Measurements from ENCODE around the gene DVL3.

DVL3 gene

GRCh38 chr3:184175506-184175905 lies 20.3 kb downstream of the DVL3 start:
- Histone ChIP-seq H3K9ac (ENCODE audit: low read length) (peak overlapping the region; percentile 96), H2AFZ (ENCODE audit: low read depth, low read length, severe bottlenecking) (no peak overlapping the region), H3K79me2 (ENCODE audit: insufficient read depth, low read length) (peaks cover 24% of the 10 kb centered on the region), H3K4me2 (ENCODE audit: low read depth, low read length, poor library complexity, severe bottlenecking) (peak overlapping the region; percentile 80), H3K27me3 (ENCODE audit: low read length) (no peaks in the 10 kb centered on the region), H3K9me2 (replicated peaks; ENCODE audit: insufficient read depth, low read length) (no peaks in the 10 kb centered on the region), H3F3A (ENCODE audit: insufficient read depth) (0 out of 2 replicates have a peak, but pooled peaks cover 6% of the 10 kb centered on the region), H3K36me3 (ENCODE audit: low read length) (no peaks in the 10 kb centered on the region), H4K20me1 (ENCODE audit: low read depth, low read length) (no peaks in the 10 kb centered on the region), H3K9me3 (ENCODE audit: insufficient read depth, low read length) (no peaks in the 10 kb centered on the region), H3K4me3 (ENCODE audit: insufficient read depth, low read length, poor library complexity, severe bottlenecking) (peak overlapping the region; percentile 83), H3K27ac (ENCODE audit: low read depth, low read length) (no peak overlapping the region)
- TF ChIP-seq CTCF (IDR thresholded peaks at IDR 0.05; ENCODE audit: insufficient read depth, low read length, poor library complexity, severe bottlenecking) (no peak), EZH2phosphoT487 (conservative IDR thresholded peaks at IDR 0.05; ENCODE audit: low read length) (no peak)

GRCh38 chr3:184175981-184176376 lies 20.8 kb downstream of the DVL3 start:
- Histone ChIP-seq H4K20me1 (ENCODE audit: low read depth, low read length) (no peaks in the 10 kb centered on the region), H3K27me3 (ENCODE audit: low read length) (no peaks in the 10 kb centered on the region), H3K9me2 (replicated peaks; ENCODE audit: insufficient read depth, low read length) (no peaks in the 10 kb centered on the region), H3K36me3 (ENCODE audit: low read length) (no peaks in the 10 kb centered on the region), H3K9me3 (ENCODE audit: insufficient read depth, low read length) (no peaks in the 10 kb centered on the region), H3K4me3 (ENCODE audit: insufficient read depth, low read length, poor library complexity, severe bottlenecking) (peak overlapping the region; percentile 83), H3F3A (ENCODE audit: insufficient read depth) (0 out of 2 replicates have a peak, but pooled peaks cover 6% of the 10 kb centered on the region), H3K4me2 (ENCODE audit: low read depth, low read length, poor library complexity, severe bottlenecking) (peak overlapping the region; percentile 80), H3K27ac (ENCODE audit: low read depth, low read length) (no peak overlapping the region), H2AFZ (ENCODE audit: low read depth, low read length, severe bottlenecking) (no peak overlapping the region), H3K79me2 (ENCODE audit: insufficient read depth, low read length) (peaks cover 24% of the 10 kb centered on the region), H3K9ac (ENCODE audit: low read length) (peak overlapping the region; percentile 96)
- TF ChIP-seq CTCF (IDR thresholded peaks at IDR 0.05; ENCODE audit: insufficient read depth, low read length, poor library complexity, severe bottlenecking): no peak
- no peak for TF ChIP-seq EZH2phosphoT487 (conservative IDR thresholded peaks at IDR 0.05; ENCODE audit: low read length)

- H3K9me2 ChIP-seq (replicated peaks; ENCODE audit: insufficient read depth, low read length): no peaks in the 10 kb centered on the region
- H3K27me3 ChIP-seq (ENCODE audit: low read length): no peaks in the 10 kb centered on the region
- TF ChIP-seq EZH2phosphoT487 (conservative IDR thresholded peaks at IDR 0.05; ENCODE audit: low read length): no peak
- TF ChIP-seq CTCF (IDR thresholded peaks at IDR 0.05; ENCODE audit: insufficient read depth, low read length, poor library complexity, severe bottlenecking): no peak
- H3K27ac ChIP-seq (ENCODE audit: low read depth, low read length): no peak overlapping the region
- H3K9ac ChIP-seq (ENCODE audit: low read length): peak overlapping the region; percentile 96
- 0 out of 2 replicates have a peak, but pooled peaks cover 6% of the 10 kb centered on the region for H3F3A ChIP-seq (ENCODE audit: insufficient read depth)
- no peaks in the 10 kb centered on the region for H3K36me3 ChIP-seq (ENCODE audit: low read length)
- no peak overlapping the region for H2AFZ ChIP-seq (ENCODE audit: low read depth, low read length, severe bottlenecking)
- peak overlapping the region; percentile 80 for H3K4me2 ChIP-seq (ENCODE audit: low read depth, low read length, poor library complexity, severe bottlenecking)
- H3K4me3 ChIP-seq (ENCODE audit: insufficient read depth, low read length, poor library complexity, severe bottlenecking): no peak overlapping the region
- H3K9me3 ChIP-seq (ENCODE audit: insufficient read depth, low read length): no peaks in the 10 kb centered on the region
- no peaks in the 10 kb centered on the region for H4K20me1 ChIP-seq (ENCODE audit: low read depth, low read length)
- peaks cover 24% of the 10 kb centered on the region for H3K79me2 ChIP-seq (ENCODE audit: insufficient read depth, low read length)
These were observed 21.5 kb downstream of the DVL3 start for GRCh38 chr3:184176377-184177330.

Measured in SU-DHL-6 (cell line).